ENCODE results near the gene SCMH1.
A peak's percentile ranks its signal among the peaks of the same experiment; 100 is the strongest.

SCMH1 gene

GRCh38 chr1:41246568-41246967 is 4.5 kb upstream of the SCMH1 start:
- Histone ChIP-seq H3K4me3 (ENCODE audit: low read depth, low read length) (no peak overlapping the region), H3K27ac (no peak overlapping the region), H3K9me3 (ENCODE audit: severe bottlenecking) (no peaks in the 10 kb centered on the region), H3K27me3 (ENCODE audit: insufficient read depth, low read depth, severe bottlenecking) (no peaks in the 10 kb centered on the region), H3K36me3 (peaks cover 3% of the 10 kb centered on the region; the same call in 1 of the 2 replicates)
- no peak for DNase-seq
- no peak for TF ChIP-seq CTCF (IDR thresholded peaks at IDR 0.05; ENCODE audit: low read depth, low read length)

DNA sequence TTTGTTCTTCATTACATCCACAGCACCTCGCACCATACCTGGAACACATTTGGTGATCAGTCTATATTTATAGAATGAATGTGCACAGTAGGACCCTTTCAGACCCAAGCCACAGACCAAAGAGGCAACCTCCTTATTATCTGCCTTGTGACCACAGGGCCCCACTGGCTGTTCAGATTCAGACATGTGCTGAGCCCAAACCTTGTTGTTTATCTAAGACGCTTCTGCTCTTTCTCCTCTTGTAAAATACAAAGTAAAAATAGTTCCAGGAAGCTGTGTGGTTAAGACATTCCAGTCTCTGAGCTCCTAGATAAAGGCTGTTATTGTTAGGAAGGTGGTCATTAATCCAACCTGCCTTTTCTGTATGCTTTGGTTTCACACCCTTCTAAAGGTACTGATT is 3.6 kb upstream of the SCMH1 start:
- no peak overlapping the region for H3K27ac ChIP-seq
- no peak for TF ChIP-seq CTCF (IDR thresholded peaks at IDR 0.05; ENCODE audit: low read depth, low read length)
- H3K36me3 ChIP-seq, result peaks cover 3% of the 10 kb centered on the region; the same call in 1 of the 2 replicates
- no peak overlapping the region for H3K4me3 ChIP-seq (ENCODE audit: low read depth, low read length)
- no peak for DNase-seq
- no peaks in the 10 kb centered on the region for H3K9me3 ChIP-seq (ENCODE audit: severe bottlenecking)
- no peaks in the 10 kb centered on the region for H3K27me3 ChIP-seq (ENCODE audit: insufficient read depth, low read depth, severe bottlenecking)

DNA sequence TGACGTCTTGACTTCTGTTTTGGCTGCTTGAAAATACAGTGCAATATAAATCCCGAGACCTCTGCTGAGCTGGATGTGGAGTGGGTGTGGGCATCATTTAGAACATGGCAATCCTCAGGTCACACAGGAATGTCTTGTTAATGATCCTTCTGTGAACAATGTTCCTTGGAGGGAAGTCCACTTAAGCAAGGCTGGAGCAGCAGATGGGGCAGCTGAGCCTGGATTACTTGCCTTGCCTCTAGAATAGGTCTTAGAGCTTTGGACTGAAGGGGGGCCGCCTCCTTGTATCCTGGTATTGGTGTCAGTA is 926 bp upstream of the SCMH1 start:
- Histone ChIP-seq H3K9me3 (ENCODE audit: severe bottlenecking) (no peaks in the 10 kb centered on the region), H3K27ac (peak overlapping the region; percentile 98), H3K27me3 (ENCODE audit: insufficient read depth, low read depth, severe bottlenecking) (no peaks in the 10 kb centered on the region), H3K4me3 (ENCODE audit: low read depth, low read length) (peak overlapping the region; percentile 61), H3K36me3 (peaks cover 7% of the 10 kb centered on the region; the same call in 1 of the 2 replicates)
- no peak for TF ChIP-seq CTCF (IDR thresholded peaks at IDR 0.05; ENCODE audit: low read depth, low read length)
- peak; percentile 89 for DNase-seq

DNA sequence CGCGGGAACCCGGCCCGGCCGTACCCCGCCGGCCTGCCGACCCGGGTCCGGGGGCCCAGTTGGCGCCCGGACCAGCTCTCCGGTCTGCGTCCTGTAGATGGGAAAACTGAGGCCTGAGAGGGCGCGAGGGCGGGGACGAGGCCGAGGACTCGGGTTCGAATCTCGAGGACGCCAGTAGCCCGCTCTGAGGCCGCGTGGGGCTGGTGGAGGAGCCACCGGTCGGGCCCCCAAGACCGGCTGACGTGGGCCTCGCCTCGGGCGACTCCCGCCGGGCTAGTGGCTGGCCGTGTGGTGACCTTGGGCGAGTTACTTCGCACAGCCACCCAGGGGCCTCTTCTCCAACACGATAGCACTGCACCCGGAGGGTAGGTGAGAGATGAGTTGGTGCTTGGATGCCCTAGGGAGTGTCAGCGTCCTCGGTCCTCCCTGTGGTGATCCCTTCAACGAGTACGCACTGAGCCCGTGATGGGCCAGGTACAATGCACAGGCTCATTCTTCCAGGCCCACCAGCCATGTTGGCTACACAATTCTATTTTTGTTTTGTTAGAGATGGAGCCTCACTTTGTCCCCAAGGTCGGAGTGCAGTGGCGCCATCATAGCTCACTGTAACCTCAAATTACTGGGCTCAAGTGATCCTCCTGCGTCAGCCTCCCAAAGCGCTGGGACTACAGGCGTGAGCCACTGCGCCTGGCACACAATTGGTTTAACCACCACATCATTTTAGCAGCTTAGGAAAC is 404 bp upstream of the SCMH1 start:
- Histone ChIP-seq H3K27me3 (ENCODE audit: insufficient read depth, low read depth, severe bottlenecking) (no peaks in the 10 kb centered on the region), H3K36me3 (peaks cover 7% of the 10 kb centered on the region; the same call in 1 of the 2 replicates), H3K27ac (peak overlapping the region; percentile 98), H3K4me3 (ENCODE audit: low read depth, low read length) (peak overlapping the region; percentile 61), H3K9me3 (ENCODE audit: severe bottlenecking) (no peaks in the 10 kb centered on the region)
- DNase-seq, result peak; percentile 38
- TF ChIP-seq CTCF (IDR thresholded peaks at IDR 0.05; ENCODE audit: low read depth, low read length), result no peak

DNA sequence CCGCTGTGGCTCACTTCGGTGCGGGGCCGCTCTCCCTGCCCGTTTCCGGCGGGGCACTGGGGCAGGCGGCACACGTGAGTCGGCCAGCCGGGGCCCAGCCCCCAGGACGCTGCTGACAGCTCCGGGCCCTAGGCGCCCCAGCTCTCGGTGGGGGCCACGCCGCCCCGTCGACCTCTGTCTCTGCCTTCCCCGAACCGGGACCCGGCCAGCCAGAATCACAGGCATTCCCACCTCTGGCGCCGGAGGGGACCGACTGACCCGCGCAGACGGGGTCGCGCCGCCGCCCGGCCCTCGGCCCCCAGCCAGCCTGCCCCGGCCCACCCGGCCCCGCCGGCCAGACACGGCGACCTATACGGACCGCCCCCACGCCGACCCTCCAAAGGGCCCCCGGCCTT is 755 bp downstream of the SCMH1 start:
- Histone ChIP-seq H3K36me3 (peaks cover 7% of the 10 kb centered on the region; the same call in 1 of the 2 replicates), H3K27ac (peak overlapping the region; percentile 99), H3K9me3 (ENCODE audit: severe bottlenecking) (no peaks in the 10 kb centered on the region), H3K27me3 (ENCODE audit: insufficient read depth, low read depth, severe bottlenecking) (no peaks in the 10 kb centered on the region), H3K4me3 (ENCODE audit: low read depth, low read length) (peak overlapping the region; percentile 62)
- DNase-seq, result peak; percentile 35
- TF ChIP-seq CTCF (IDR thresholded peaks at IDR 0.05; ENCODE audit: low read depth, low read length), result no peak
